ENCODE measurements around the gene TMEM254.
"Not testable (repeated sequence)": the region's sequence is repeated elsewhere in the genome, so short reads cannot be mapped to it uniquely, and the experiment has no call there.

GRCh38 chr10:80029865-80030264 lies 48.6 kb upstream of the TMEM254 start:
- TF ChIP-seq POLR2A (IDR thresholded peaks at IDR 0.05; ENCODE audit: low read depth, low read length); MXI1 (IDR thresholded peaks at IDR 0.05; ENCODE audit: borderline replicate concordance, low read depth, low read length): not testable (repeated sequence)
